ENCODE results near the gene PYGM.

PYGM gene

GRCh38 chr11:64802370-64803157 is 42.8 kb upstream of the PYGM start:
- in situ Hi-C loops (cut with MboI; ENCODE audit: low pct_unique_long_range_greater_than_20kb, low sequenced_read_pairs, unreplicated experiment) = no loop called here
- TF ChIP-seq CTCF (IDR thresholded peaks at IDR 0.05; ENCODE audit: extremely low read depth, insufficient read depth, missing control alignments) = no peak
- peak; percentile 49 for DNase-seq (ENCODE audit: low spot score)

GRCh38 chr11:64801561-64802369 is 42.0 kb upstream of the PYGM start:
- no peak for DNase-seq (ENCODE audit: low spot score)
- TF ChIP-seq CTCF (IDR thresholded peaks at IDR 0.05; ENCODE audit: extremely low read depth, insufficient read depth, missing control alignments) = no peak
- in situ Hi-C loops (cut with MboI; ENCODE audit: low pct_unique_long_range_greater_than_20kb, low sequenced_read_pairs, unreplicated experiment) = no loop called here

GRCh38 chr11:64801158-64801464 is 41.3 kb upstream of the PYGM start:
- in situ Hi-C loops (cut with MboI; ENCODE audit: low pct_unique_long_range_greater_than_20kb, low sequenced_read_pairs, unreplicated experiment) = no loop called here
- no peak for DNase-seq (ENCODE audit: low spot score)
- no peak for TF ChIP-seq CTCF (IDR thresholded peaks at IDR 0.05; ENCODE audit: extremely low read depth, insufficient read depth, missing control alignments)

- DNase-seq (ENCODE audit: low spot score) = no peak
- in situ Hi-C loops (cut with MboI; ENCODE audit: low pct_unique_long_range_greater_than_20kb, low sequenced_read_pairs, unreplicated experiment) = no loop called here
- no peak for TF ChIP-seq CTCF (IDR thresholded peaks at IDR 0.05; ENCODE audit: extremely low read depth, insufficient read depth, missing control alignments)
These were observed 40.8 kb upstream of the PYGM start for GRCh38 chr11:64800303-64801157.

- in situ Hi-C loops (cut with MboI; ENCODE audit: low pct_unique_long_range_greater_than_20kb, low sequenced_read_pairs, unreplicated experiment) = no loop called here
- no peak for DNase-seq (ENCODE audit: low spot score)
- TF ChIP-seq CTCF (IDR thresholded peaks at IDR 0.05; ENCODE audit: extremely low read depth, insufficient read depth, missing control alignments) = no peak
These were observed 40.0 kb upstream of the PYGM start for GRCh38 chr11:64799623-64800302.

GRCh38 chr11:64799256-64799622 is 39.5 kb upstream of the PYGM start:
- no peak for TF ChIP-seq CTCF (IDR thresholded peaks at IDR 0.05; ENCODE audit: extremely low read depth, insufficient read depth, missing control alignments)
- in situ Hi-C loops (cut with MboI; ENCODE audit: low pct_unique_long_range_greater_than_20kb, low sequenced_read_pairs, unreplicated experiment) = no loop called here
- DNase-seq (ENCODE audit: low spot score) = no peak
